Measurements from ENCODE around the gene LHX4.

LHX4 gene

DNA sequence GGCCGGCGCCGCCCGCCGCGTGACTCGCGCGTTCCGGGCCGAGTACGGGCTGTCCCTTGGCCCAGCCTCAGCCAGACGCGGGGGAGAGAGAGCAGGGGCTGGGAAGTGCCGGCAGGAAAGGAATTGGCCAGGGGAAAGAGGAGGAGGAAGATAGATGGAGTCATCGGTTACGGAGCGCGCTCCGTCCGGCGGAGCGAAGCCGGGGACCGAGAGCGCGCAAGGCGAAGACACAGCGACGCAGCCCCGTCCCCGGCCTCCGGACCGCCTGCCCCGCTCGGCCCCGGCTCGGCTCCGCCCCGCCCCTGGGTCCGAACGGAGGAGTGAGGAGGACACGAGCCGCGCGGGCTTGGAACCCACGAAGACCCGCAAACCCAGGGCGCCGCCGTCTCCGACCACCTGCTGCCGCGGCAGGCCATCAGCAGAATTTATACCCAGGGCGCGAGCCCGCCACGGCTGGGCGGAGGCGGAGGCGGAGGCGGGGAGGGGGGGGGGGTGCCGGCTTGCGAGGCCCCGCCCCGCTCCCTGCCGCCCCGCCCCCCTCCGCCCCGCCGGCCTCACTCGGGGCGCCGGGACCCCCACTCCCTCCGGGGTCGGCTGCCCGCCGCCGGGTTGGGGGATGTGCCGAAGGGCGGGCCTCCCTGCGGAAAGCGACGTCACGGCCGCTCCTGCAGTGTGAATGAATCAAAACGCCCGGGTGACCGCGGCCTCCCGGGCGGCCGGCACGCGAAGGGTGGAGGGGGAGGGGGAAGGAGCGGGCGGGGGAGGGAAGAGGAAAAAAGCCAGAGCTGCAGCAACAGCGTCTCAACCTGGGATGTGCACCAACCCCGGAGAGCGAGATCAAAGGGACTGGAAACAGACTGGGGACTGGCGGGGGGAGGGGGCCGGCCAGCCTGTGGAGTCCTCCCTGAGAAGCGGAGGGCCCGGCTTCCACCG, at the start of gene LHX4:
Gene LHX4, plus strand, starts transcription at position 782 of the 933 bp plus-strand sequence. CDS start 266 bp downstream, outside the sequence.
- peak; percentile 51 for DNase-seq

GRCh38 chr1:180181048-180181447, 49.0 kb upstream of the LHX4 start:
- DNase-seq, result no peak

GRCh38 chr1:180181996-180182642, 47.9 kb upstream of the LHX4 start:
- no peak for DNase-seq

DNA sequence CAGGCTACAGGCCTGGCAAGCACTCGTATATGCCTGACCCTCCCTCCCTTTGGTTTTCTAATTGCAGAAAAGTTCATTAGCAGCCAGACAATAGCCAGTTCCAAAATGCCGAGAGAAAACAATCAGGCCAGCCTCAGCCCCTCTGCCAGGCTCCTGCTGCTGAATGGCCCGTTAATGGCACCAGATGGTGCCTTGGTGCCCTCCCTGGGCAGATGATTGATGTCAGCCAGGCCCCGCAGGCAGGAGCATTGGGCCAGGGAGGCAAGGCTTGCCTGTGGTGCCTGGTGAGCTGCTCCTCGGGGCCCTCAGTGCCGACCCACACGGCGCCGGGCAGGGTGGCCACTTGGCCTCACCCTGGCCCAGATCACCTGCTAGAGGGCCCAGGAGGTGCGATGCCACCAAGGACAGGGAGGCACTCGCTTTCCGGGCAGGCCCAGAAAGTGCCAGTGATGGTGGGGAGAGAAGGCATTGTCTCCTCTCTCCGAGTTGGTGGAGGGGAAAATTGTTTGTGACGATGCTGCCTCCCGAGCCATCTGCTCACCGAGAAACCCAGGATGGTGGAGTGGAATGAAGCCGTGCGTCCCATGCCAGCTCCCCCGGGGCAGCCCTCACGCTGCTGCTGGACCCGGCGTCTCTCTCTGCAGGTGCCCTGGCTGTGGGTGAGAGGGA, 47.3 kb upstream of the LHX4 start:
- DNase-seq, result peak; percentile 80

- DNase-seq, result no peak
Measured at GRCh38 chr1:180183426-180183825, 46.6 kb upstream of the LHX4 start.

- DNase-seq, result no peak
Measured at GRCh38 chr1:180184041-180184440, 46.0 kb upstream of the LHX4 start.

DNA sequence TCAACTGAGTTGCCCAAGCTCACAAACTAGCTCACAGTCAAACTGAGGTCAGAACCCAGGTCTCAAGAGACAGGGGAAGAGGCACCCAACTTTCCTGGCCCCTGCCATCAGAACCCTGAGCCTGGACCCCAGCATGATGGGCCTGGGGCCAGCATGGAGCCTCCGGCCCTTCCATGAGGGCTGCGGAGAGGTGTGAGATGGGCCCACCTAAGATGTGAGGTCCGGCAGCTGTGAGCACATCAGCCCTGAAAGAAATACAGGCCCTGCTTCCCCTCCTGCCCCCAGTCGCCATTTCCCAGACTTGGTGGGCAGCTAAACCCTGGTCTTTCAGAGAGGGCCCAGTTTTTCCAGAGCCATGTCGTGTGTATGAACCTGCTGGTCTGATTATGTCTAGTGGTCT, 44.8 kb upstream of the LHX4 start:
- DNase-seq, result no peak

DNA sequence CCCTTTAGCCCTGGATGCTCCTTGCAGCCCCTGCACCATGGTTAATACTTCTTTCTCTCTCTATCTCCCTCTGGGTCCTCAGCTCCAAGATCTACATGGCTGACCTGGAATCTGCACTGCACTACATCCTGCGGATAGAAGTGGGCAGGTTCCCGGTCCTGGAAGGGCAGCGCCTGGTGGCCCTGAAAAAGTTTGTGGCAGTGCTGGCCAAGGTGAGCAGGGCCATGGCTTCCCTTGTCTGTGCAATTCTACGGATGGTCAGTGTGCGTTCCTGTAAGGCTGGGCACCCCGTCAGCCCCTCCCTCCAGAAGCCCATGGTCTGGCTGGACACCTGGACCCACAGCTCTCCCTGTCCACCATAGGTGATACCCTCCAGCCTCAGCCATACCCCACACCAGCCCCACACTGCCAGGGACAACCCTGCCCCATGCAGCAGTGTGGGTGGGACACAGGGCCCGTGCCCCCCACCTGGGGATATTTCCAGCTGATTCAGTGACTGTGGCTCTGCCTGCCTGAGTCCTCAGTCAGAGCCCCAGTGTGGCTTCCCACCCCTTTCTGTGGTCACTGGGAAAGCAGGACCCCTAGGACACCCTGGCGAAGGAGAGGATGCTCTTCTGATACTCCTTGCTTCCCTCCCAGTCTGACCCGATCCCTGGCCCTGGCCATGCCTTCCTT, 44.0 kb upstream of the LHX4 start:
- DNase-seq, result no peak

- DNase-seq, result no peak
Measured at GRCh38 chr1:180186831-180187230, 43.2 kb upstream of the LHX4 start.

- no peak for DNase-seq
Measured at GRCh38 chr1:180187626-180188025, 42.4 kb upstream of the LHX4 start.

GRCh38 chr1:180188091-180188506, 42.0 kb upstream of the LHX4 start:
- DNase-seq, result peak; percentile 40

DNA sequence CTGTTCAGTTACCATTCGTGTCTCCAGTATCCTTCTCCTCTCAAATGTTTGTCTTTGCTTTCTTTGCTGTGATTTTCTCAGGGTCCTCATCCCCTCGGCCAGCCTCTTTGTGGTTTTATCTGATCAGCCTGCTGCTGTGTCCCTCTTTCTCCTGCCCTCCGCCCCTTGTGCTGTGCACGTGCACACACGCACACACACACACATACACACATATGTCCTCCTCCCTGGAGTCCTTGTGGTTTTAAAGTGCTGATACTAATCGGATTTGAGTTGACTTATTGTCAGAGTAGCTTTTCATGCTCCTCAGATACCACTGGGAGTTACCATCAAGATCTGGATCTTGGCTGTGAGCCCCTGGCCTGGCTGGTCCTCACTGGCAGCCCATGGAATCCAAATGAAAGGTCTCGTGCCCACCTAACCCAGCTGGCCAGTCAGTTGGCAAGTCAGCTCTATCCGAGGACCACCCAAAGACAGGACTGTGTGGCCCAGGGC, 41.3 kb upstream of the LHX4 start:
- DNase-seq, result no peak

DNA sequence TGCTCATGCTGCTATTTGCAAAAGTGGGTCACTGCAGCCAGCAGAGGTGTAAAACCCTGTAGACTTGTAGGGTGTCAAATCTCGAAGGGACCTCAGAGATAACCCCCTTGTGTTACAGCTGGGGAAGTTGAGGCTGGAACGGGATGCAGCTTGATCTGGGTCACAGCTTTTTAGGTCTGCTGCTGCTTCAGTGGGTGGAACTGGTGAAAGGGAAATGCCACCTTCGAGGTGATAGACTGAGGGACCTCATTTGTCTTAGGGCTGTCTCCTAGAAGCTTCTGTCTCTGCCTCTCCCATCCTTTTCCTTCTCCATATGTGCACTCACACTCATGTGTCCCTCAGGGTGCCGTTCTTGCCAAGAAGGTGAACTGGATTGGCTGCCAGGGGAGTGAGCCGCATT, 40.0 kb upstream of the LHX4 start:
- DNase-seq, result no peak

DNA sequence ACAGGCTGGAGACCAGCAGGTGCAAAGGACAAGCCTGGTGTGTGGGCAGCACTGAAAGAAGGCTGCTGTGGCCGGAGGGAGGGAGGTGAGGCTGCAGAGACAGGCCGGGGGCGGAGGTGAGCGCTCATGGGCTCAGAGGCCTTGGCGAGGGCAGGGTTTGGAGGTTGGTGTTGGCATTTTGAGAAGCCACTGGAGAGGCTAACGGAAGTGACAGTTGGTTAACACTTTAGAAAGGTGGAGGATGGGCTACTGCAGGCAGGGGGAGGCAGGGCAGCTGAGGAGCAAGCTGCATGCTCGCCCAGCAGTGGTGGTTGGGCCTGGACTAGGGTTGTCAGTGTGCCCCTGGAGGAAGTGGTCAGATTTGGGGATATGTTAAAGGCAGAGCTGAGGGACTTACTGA, 37.9 kb upstream of the LHX4 start:
- no peak for DNase-seq

DNA sequence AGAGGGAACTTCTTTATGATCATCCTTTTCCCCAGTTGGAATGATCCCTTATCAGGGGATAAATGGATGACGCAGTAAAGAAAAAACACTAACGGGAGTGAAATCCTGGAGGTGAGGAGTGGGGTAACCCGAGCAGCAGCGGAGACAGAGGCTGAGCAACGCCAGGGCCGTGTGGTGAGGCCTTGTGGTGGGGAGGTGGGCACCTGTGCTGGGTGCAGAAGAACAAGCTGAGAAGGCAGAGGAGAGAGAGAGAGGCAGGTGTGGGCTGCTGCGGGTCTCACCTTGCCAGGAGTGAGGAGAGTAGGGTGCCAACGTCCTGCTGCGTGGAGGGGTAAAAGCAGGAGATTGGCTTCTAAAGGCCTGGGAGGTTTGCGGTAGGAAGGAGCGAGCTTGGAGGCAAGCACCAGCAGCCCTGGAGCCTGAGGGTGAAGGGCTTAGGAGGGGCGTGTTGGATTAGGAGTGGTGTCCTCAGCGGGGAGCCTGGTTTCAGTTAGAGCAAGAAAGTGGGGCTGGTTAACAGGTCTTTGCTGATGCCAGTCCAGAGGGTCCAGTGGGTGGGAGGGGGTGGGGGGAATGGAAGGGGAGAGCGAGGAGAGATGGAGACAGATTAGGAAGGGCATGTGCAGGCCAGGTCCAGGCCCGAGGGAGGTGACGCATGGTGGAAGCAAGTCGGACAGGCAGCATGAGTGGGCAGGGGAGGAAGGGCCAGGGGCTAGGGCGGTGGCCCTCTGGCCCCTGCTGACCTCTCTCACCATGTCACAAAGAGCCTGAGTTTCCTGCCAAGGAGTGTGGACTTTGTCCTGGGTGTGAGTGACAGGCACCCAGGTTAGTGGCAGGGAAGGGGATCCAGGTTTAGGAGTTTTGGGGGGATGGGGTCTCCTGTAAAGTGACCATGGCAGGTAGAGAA, 36.7 kb upstream of the LHX4 start:
- DNase-seq, result no peak

DNA sequence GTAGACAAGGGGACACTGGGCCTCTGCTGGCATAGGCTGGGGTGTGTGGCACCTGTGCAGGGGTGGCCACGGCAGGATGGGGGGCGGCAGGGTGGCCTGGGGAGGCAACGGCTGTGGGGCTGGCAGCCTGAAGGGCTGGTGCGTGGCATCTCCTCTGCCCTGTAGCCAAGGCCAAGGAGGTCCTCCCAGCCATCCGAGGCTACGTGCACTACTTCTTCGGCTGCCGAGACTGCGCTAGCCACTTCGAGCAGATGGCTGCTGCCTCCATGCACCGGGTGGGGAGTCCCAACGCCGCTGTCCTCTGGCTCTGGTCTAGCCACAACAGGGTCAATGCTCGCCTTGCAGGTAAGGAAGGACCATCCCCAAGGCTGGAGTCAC, 36.0 kb upstream of the LHX4 start:
- DNase-seq, result no peak

DNA sequence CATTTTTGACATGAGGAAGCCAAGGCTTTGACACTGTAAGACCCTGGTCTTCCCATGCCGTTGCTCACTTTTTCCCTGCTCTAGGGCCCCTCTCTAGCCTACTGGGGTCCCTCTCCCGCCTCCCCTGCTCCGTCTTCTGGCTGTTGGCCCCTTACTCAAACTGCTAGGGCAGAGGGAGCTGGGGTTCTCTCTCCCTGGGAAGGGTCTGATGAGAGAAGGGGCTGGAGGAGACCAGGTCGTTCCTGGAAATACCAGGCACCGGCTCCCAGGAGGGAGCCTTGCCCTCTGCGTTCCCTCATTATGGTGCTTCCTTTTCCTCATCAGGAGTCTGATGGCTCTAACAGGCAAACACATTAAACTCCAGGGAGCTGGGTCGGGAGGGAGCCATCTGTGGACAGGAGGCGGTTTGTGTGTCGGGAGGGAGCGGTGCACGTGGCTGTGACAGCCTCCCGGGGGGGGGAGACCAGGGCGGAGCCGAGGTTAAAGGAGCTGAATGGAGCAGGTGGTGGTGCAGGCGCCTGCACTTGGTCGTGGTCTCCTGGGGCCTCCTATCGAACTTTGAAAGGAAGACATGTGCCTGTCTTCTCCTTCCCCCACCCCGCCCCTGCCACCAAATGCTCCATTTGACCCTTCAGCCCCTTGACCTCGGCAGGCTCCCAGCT, 35.4 kb upstream of the LHX4 start:
- DNase-seq, result peak; percentile 90

DNA sequence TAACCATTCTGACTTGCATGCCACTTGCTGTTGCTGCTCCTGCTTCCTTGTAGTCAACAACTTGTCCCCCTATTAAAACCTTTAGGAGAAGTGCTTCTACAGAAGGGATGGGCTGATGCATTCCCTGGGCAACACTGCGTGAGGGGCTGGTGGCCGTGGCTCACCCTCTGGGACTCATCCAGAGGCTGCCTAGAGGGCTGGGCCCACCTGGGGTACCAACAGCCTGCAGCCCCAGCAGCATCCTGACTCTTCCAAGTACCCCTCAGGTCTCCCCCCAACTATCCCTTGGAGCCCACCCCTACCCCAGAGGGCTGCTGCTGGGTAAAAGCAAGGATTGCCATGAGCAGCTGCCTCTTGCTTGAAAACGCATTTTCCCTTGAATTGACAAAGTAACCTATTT, 34.7 kb upstream of the LHX4 start:
- DNase-seq, result no peak

- DNase-seq, result no peak
Measured at GRCh38 chr1:180195916-180196315, 34.1 kb upstream of the LHX4 start.

DNA sequence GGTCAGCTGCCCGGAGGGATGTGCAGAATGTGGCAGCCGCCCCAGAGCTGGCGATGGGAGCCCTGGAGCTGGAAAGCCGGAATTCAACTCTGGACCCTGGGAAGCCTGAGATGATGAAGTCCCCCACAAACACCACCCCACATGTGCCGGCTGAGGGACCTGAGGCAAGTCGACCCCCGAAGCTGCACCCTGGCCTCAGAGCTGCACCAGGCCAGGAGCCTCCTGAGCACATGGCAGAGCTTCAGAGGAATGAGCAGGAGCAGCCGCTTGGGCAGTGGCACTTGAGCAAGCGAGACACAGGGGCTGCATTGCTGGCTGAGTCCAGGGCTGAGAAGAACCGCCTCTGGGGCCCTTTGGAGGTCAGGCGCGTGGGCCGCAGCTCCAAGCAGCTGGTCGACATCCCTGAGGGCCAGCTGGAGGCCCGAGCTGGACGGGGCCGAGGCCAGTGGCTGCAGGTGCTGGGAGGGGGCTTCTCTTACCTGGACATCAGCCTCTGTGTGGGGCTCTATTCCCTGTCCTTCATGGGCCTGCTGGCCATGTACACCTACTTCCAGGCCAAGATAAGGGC, 33.5 kb upstream of the LHX4 start:
- no peak for DNase-seq

GRCh38 chr1:180197231-180197630, 32.8 kb upstream of the LHX4 start:
- DNase-seq, result no peak

Data from NCI-H2171 (cell line).